Measurements from ENCODE around the gene RPL26.
"Not testable (repeated sequence)": the region's sequence is repeated elsewhere in the genome, so short reads cannot be mapped to it uniquely, and the experiment has no call there.

DNA sequence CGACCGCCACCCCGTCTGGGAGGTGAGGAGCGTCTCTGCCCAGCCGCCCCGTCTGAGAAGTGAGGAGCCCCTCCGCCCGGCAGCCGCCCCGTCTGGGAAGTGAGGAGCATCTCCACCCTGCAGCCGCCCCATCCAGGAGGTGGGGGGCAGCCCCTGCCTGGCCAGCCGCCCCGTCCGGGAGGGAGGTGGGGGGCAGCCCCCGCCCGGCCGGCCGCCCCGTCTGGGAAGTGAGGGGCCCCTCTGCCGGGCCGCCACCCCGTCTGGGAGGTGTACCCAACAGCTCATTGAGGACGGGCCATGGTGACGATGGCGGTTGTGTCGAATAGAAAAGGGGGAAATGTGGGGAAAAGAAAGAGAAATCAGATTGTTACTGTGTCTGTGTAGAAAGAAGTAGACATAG lies 9.1 kb downstream of the RPL26 start:
- TF ChIP-seq, protein P1, sequence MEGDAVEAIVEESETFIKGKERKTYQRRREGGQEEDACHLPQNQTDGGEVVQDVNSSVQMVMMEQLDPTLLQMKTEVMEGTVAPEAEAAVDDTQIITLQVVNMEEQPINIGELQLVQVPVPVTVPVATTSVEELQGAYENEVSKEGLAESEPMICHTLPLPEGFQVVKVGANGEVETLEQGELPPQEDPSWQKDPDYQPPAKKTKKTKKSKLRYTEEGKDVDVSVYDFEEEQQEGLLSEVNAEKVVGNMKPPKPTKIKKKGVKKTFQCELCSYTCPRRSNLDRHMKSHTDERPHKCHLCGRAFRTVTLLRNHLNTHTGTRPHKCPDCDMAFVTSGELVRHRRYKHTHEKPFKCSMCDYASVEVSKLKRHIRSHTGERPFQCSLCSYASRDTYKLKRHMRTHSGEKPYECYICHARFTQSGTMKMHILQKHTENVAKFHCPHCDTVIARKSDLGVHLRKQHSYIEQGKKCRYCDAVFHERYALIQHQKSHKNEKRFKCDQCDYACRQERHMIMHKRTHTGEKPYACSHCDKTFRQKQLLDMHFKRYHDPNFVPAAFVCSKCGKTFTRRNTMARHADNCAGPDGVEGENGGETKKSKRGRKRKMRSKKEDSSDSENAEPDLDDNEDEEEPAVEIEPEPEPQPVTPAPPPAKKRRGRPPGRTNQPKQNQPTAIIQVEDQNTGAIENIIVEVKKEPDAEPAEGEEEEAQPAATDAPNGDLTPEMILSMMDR (IDR thresholded peaks at IDR 0.05) = not testable (repeated sequence)
- TF ChIP-seq POLR2A (IDR thresholded peaks at IDR 0.05) = not testable (repeated sequence)

Data from body of pancreas (tissue), 4 donors.